K562 (cell line): ENCODE results near the gene FPR1. TPM values are rescaled to one million over a fixed set of nuclear protein-coding genes. Genes with fewer than 3 reads are reported as not detected.

ENCODE experiments used
- BRF1 ChIP-seq: IDR thresholded peaks from 3 replicates; pipeline ENCODE4 v1.6.1; 2011; ENCODE audit warnings: borderline replicate concordance, mild to moderate bottlenecking; ENCODE audit not compliant: insufficient read length; ENCODE audit errors: extremely low read depth
- CBX1 ChIP-seq: sonication (generic); IDR thresholded peaks from 2 replicates; pipeline ENCODE4 v1.6.1; 2016; ENCODE audit warnings: antibody characterized with exemption, low read depth, mild to moderate bottlenecking
- CTBP1 ChIP-seq: fragments of 450-650 bp; IDR thresholded peaks from 2 replicates; pipeline ENCODE4 v1.6.1; 2016; ENCODE audit warnings: borderline replicate concordance
- CXXC5 ChIP-seq: fragments of 250-450 bp; sonication (Bioruptor Pico); IDR thresholded peaks from 2 replicates; pipeline ENCODE4 v1.8.0; 2022; ENCODE audit warnings: inconsistent platforms, mild to moderate bottlenecking, moderate library complexity
- E2F8 ChIP-seq: fragments of 450-650 bp; IDR thresholded peaks from 2 replicates; pipeline ENCODE4 v1.7.1; 2018; ENCODE audit warnings: mild to moderate bottlenecking, low read depth; ENCODE audit not compliant: partially characterized antibody
- FOXK1 ChIP-seq: sonication (generic); formaldehyde crosslinking; IDR thresholded peaks from 2 replicates; pipeline ENCODE4 v1.8.0; 2022; ENCODE audit warnings: missing genetic modification reagents, mild to moderate bottlenecking, borderline replicate concordance
- JUND ChIP-seq, 2 experiments: IDR thresholded peaks; 2 replicates in 1 of 2; 3 replicates in 1 of 2; pipeline ENCODE4 v1.6.1; 2011; ENCODE audit warnings: borderline replicate concordance in 2 of 2, low read depth in 2 of 2, low read length in 2 of 2, improper control_type of control experiment in 1 of 2, missing biosample characterization in 1 of 2, missing genetic modification characterization in 1 of 2, missing genetic modification reagents in 1 of 2
- MCM3 ChIP-seq: fragments of 450-650 bp; IDR thresholded peaks from 2 replicates; pipeline ENCODE4 v1.6.1; 2016
- MLLT1 ChIP-seq, 2 experiments: fragments of 450-650 bp; IDR thresholded peaks; 2 replicates each; pipeline ENCODE4 v1.6.1; 2016
- PHF8 ChIP-seq: fragments of 200-600 bp; sonication (generic); IDR thresholded peaks from 2 replicates; pipeline ENCODE4 v1.6.1; 2012; ENCODE audit warnings: mixed run types, mild to moderate bottlenecking, inconsistent platforms, low read length, moderate library complexity, borderline replicate concordance
- POLR2AphosphoS2 ChIP-seq: IDR thresholded peaks from 2 replicates; pipeline ENCODE4 v1.6.1; 2012; ENCODE audit warnings: low read length, improper control_type of control experiment
- RBBP5 ChIP-seq: fragments of 200-600 bp; sonication (generic); IDR thresholded peaks from 2 replicates; pipeline ENCODE4 v1.6.1; 2012; ENCODE audit warnings: borderline replicate concordance, mild to moderate bottlenecking, low read length, control low read depth, inconsistent platforms; ENCODE audit not compliant: insufficient read depth, poor library complexity, severe bottlenecking
- RCOR1 ChIP-seq, 2 experiments: IDR thresholded peaks; 2 replicates each; pipeline ENCODE4 v1.6.1; 2012; ENCODE audit warnings: low read depth in 2 of 2, low read length in 2 of 2, borderline replicate concordance in 1 of 2, improper control_type of control experiment in 1 of 2
- STAT5A ChIP-seq: IDR thresholded peaks from 2 replicates; pipeline ENCODE4 v1.6.1; 2012; ENCODE audit warnings: low read length, inconsistent platforms, borderline replicate concordance
- VEZF1 ChIP-seq: fragments of 200-800 bp; sonication (Bioruptor generic); IDR thresholded peaks from 2 replicates; pipeline ENCODE4 v1.6.1; 2017; ENCODE audit warnings: missing genetic modification characterization, missing compliant biosample characterization
- ZNF830 ChIP-seq: fragments of 250-450 bp; sonication (Bioruptor Pico); IDR thresholded peaks from 2 replicates; pipeline ENCODE4 v1.5.0; 2021; ENCODE audit warnings: mild to moderate bottlenecking
- polyA plus RNA-seq, 8 experiments: library from polyadenylated mRNA; depleted of rRNA in 4 of 8; stranded (reverse) in 5 of 8; unstranded in 3 of 8; fragments of >200 nt; fragmentation: Nextera tagmentation in 2 of 8; fragmentation: Illumina TruSeq in 1 of 8; extraction: Ambion mirVana in 2 of 8; extraction: Trizol in 1 of 8; gene quantifications; 2 replicates each; pipeline versions ENCODE4 v1.2.1 to v1.2.3, GENCODE V29; 2011 to 2014; ENCODE audit warnings: inconsistent platforms in 1 of 8, missing spikeins in 1 of 8
- total RNA-seq, 7 experiments: library from RNA; depleted of rRNA in 6 of 7; stranded (reverse); fragments of >200 nt in 6 of 7; fragmentation: Illumina TruSeq in 2 of 7; extraction: Trizol in 2 of 7; gene quantifications; 2 replicates each; pipeline versions ENCODE4 v1.2.1 to v1.2.3, GENCODE V29; 2011 to 2021; ENCODE audit warnings: low replicate concordance in 1 of 7
- TF ChIP-seq, protein P1 (sequence below): fragments of 450-650 bp; IDR thresholded peaks from 2 replicates; pipeline ENCODE4 v1.6.1; 2016

The FPR1 gene
- total and polyA plus RNA-seq, 9 of the 15 experiments (the other 6 are each of a cell fraction or from before 2014, with no cell fraction given) = 0.06 to 0.25 (median 0.14) TPM; not detected in 4

DNA sequence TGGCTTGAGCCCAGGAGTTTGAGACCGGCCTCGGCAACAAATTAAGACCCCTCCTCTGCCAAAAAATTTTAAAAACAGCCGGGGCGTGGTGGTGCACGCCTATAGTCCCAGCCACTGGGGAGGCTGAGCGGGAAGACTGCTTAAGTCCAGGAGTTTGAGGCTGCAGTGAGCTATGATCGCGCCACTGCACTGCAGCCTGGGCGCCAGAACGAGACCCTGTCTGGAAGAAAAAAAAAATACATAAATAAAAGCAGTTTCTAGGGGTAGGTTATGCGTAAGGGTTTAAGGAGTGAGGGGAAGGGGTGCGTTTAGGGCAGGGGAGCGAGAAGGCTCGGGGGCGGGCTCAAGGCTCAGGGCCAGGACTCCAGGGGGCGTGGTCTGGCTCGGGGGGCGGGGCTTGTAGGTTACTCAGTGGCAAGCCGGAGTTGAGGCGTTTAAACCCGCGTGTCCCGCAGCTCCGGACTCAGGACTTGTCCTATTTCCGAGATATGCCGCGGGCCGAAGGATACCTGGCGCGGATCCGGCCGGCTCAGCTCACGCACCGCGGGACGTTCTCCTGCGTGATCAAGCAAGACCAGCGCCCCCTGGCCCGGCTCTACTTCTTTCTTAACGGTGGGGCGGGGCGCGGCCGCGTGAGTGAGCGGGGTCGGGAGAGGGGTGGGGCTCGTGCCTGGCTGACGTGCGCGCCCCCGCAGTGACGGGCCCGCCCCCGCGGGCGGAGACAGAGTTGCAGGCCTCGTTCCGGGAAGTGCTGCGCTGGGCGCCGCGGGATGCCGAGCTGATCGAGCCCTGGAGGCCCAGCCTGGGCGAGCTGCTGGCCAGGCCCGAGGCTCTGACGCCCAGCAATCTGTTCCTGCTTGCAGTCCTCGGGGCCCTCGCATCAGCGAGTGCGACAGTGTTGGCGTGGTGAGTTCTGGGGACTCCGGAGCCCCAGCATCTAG, 47.8 kb downstream of the FPR1 start (continued):
- TF ChIP-seq FOXK1 (CRISPR knock-in tag) (0 out of 2 replicates have a peak, but pooled peaks have one; percentile 48), RBBP5 (peak; percentile 74), ZNF830 (CRISPR knock-in tag) (peak; percentile 67; the same call in 1 of the 2 replicates), RCOR1 (IDR thresholded peaks at IDR 0.05; ENCODE audit: borderline replicate concordance in 1 of 2, low read depth in 2 of 2, low read length in 2 of 2) (peak in 1 of 2 experiments; percentile 20; a peak in 1 of 4 replicates), MLLT1 (IDR thresholded peaks at IDR 0.05) (peak in 1 of 2 experiments; percentile 95; a peak in 2 of 4 replicates), MCM3 (no peak), E2F8 (peak; percentile 61), CBX1 (peak; percentile 62), VEZF1 (CRISPR knock-in tag) (peak; percentile 91), JUND (IDR thresholded peaks at IDR 0.05; ENCODE audit: borderline replicate concordance, low read depth, low read length) (0 out of 2 replicates have a peak, but pooled peaks have one; percentile 31), JUND (tag; IDR thresholded peaks at IDR 0.05; ENCODE audit: borderline replicate concordance, low read depth, low read length) (no peak; the same call in 2 of the 3 replicates), BRF1 (no peak), CTBP1 (peak; percentile 77), STAT5A (no peak), PHF8 (peak; percentile 88; the same call in 1 of the 2 replicates), CXXC5 (CRISPR knock-in tag) (peak; percentile 92), POLR2AphosphoS2 (peak; percentile 91; the same call in 1 of the 2 replicates)
- TF ChIP-seq, protein P1, sequence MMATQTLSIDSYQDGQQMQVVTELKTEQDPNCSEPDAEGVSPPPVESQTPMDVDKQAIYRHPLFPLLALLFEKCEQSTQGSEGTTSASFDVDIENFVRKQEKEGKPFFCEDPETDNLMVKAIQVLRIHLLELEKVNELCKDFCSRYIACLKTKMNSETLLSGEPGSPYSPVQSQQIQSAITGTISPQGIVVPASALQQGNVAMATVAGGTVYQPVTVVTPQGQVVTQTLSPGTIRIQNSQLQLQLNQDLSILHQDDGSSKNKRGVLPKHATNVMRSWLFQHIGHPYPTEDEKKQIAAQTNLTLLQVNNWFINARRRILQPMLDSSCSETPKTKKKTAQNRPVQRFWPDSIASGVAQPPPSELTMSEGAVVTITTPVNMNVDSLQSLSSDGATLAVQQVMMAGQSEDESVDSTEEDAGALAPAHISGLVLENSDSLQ = peak; percentile 82
